Renal cortical epithelial cell (primary cell): ENCODE results near the gene PCBD1. TPM values are rescaled to one million over a fixed set of nuclear protein-coding genes. Genes with fewer than 3 reads are reported as not detected.

Source experiments
- DNase-seq: peaks from one replicate; pipeline ENCODE4 v3.0.0-alpha.2; 2011; ENCODE audit warnings: low read depth
- total RNA-seq: library from RNA; depleted of rRNA; stranded (reverse); fragments of >200 nt; gene quantifications from 2 replicates; pipeline ENCODE4 v1.2.3, GENCODE V29; 2014

PCBD1 gene
- total RNA-seq, 1 donor from 2014 or later: 77.8 TPM

DNA sequence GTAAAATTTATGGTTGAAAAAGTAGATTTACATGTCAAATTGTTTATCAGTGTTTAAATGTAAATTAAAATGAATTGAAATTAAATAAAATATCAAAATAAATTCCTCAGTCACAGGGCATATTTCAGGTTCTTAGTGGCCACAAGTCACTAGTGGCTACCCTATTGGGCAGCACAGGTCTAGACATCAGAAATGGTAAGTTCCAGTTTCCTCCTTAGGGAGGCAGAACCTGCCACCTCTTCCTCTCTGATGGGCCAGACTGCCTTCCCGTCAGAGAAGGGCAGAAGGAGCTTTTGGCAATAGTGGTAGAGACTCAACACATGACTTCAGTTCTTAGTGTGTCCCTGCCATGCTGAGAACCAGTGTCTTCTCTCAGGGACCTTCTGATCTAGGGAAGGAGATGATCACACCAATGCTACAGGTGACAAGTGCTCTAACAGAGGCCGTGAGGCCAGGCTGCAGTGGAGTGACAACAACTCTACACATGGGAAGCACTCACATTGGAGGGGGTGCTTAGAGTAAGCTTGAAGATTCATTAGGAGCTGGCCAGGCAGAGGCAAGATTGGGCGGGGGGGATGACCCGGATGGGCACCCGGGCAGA lies 14.4 kb upstream of the PCBD1 start:
- no peak for DNase-seq

DNA sequence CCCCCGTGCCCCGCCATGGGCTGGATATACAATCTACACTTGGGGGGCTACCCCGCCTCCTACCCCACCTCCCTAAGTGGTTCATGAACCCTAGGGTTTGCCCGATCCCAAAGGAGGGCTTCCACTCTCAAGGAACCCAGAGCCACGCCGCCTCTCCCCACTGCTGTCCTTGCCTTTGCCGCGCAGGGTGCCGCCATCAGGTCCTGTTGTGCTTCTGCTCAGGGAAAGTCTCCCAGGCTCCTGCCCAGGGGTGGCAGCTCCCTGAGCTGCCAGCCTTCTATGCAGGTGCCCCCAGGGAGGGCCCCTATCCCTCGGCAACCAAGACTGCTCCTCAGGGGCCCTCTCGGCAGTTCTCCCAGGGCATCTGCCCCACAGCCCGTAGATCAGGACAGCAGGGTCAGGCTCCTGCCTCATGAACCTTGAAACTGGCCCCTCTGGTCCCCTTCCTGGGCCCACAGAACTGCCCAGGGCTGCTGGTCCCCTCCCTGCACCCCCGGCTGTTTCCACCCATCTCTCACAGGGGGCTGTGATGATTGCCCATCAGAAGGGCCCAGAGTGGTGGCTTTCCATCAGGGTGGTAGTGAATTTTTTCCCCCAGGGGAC lies 13.0 kb upstream of the PCBD1 start:
- no peak for DNase-seq

DNA sequence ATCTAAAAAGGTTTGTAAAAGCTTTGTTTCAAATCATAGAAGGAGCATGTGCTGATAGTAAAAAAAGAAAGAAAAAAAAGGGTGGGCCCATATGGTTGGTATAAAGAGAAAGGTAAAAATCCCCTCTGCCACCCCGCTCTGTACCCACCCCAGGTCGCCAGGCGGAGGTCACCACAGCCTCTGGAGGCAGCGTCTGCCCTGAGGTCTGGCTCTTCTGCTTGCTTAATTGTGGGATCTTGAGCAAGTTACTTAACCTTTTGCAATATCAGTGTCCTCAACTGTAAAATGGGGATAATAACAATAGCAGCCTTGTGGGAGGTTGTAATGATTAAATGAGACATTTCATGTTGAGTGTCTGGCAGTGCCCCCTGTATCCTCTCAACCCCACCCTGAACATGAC lies 10.7 kb upstream of the PCBD1 start:
- DNase-seq: no peak

DNA sequence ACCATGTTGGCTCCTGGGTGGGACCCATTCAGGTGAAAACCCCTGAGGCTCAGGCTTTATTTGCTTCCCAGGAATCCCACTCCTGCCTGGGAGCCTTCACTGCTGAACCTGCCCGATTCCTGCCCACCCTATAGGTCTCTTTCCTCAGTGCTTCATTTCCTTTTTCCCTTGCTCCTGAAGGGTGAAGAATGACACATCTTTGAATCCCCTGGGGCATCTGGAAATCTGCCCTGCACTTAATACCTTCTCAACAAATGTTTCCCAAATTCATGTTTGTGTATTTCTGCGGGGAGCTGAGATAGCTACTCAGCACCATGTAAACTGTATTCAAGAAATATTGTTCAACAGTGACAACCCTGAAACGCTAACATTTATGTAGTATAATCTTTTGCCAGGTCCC lies 10.3 kb upstream of the PCBD1 start:
- DNase-seq: no peak

DNA sequence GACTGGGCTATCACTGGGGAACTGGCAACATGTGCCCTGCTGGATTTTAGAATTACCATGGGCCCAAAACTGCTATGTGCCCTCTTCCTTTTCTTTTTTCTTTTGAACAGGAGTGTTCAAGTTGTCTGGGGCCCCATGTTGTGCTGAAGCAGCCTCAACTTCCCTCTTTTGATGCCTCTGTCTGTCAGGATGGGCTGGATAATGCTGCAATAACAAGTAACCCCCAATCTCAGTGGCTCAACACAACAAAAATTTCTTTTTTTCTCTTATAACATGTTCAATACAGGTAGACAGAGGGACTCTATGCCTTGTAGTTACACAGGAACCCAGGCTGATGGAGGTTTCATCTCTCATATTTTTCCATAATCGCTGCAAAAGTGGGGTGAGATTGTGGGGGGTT lies 8.2 kb upstream of the PCBD1 start:
- no peak for DNase-seq

DNA sequence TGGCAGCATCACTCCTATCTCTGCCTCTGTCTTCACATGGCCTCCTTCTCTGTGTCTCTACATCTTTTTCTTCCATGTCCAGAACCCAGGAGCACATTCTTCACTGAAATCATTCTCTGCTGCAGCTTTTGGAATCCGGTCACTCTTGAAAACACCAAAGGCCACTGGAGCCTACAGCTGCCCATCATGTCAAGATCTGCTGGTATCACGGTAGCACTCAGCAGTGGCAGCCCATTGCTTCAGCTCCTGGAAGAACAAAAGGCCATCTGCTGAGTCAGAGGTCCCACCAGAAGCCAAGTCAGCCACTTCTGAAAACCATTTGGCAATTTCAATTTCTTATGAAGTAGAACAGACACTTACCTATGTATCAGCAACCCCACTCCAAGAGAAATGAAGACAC lies 6.1 kb upstream of the PCBD1 start:
- DNase-seq: no peak

DNA sequence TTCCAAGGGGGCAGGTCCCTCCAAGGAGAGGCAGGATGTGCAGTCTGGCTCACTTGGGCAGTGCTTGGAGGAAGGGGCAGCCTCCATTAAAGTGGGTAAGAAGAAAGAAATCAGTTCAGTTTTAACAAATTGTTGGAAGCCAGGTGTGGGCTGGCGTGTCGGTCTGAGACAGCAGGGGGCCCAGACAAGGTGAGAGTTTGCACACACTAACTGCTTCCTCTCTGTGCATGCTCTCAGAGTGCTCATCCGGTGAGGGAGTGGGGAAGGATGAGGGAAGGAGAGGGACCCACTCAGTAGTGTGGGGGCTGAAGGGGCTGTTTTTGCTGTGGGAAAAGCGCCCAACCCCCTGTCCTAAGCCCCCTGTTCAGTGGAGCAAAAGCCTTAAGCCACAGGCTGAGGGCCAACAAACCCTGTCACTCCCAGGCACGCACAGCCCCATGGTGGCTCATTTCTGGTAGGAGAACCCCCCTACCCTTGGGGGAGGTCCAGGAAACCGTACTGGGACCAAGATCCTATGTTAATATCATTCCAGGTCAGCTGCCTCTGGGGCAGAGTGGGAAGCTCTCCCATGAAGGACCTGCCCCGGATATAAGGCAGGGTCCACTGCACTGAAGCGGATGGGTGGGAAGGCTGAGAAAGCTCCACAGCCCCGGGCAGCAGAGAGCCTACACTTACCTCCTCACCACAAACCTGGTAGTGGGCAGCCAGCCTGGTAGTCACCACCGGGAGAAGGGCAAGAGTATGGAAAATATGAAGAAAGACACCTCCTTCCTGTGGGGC lies 5.1 kb upstream of the PCBD1 start:
- DNase-seq: no peak

DNA sequence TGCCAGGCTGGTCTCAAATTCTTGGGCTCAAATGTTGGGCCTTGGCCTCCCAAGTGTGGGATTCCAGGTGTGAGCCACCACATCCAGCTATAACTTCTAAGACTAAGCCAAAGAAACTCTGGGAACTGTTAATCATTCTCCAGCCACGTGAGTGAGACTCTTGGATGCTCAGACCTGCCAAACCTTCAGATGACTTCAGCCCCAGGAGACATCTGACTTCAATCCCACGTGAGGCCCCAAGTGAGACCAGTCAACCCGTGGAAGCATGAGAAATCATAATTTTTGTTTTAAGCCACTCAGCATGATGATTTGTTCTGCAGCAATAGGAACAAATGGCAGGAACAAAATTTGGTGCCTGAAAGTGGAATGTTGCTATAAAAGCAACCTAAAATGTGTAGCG lies 4.3 kb upstream of the PCBD1 start:
- peak; percentile 62 for DNase-seq

DNA sequence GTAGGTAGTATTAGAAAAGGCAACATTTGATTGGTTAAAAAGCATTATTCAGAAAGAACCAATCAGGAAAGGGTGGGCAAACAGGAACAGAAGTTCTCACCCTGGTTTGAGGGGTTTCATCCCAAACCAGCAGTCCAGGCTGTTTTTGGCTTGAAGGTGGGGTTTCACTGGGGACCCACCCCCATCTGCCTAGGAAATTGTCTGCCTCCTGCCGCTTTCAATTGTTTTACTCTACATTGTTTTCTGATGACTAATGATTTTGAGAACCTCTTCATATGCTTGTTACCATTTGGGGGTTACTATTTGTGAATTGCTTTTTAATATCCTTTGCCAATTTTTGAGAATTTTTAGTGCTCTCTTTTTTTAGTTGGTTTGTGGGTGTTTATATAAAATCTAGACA lies 3.3 kb upstream of the PCBD1 start:
- DNase-seq: peak; percentile 15

DNA sequence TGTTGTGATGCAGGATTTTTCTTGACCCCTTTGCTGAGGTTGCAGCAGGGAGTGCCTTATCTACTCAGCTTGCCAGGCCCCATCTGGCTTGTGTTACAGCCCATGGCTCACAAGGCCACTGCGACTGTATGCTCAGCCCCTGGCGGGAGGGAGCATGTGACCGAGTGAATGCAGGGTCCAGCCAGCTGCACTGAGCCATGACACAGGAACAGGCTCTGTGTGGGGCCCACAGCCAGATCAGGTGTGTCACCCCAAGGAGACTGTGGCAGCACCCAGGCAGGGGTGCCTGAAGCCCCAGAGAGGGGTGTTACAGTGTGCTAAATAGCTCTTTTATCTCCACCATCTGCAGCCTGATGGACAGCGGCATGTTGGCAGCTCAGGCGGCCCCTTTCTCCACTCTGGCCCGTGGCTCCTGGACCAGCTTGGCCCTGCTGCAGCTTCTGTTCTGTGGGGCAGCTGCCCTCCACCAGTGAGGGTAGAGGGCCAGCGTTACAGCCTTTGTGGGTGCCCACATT lies 2.6 kb upstream of the PCBD1 start:
- DNase-seq: no peak

DNA sequence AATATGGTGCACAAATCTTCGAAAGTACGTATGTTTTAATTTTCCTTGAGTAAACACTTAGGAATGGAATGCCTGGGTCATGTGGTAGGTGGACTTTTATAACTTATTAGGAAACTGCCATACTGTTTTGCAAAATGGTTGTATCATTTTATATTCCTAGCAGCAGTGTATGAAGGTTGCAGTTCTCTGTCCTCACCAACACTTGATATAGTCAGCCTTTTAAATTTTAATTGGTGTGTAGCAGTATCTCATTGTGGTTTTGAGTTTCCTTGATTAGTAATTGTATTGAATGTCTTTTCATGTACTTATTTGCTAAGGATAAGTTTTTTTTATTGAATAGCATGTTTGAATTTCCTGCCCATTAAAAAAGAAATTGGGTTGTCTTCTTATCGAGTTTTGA lies 926 bp upstream of the PCBD1 start:
- no peak for DNase-seq

DNA sequence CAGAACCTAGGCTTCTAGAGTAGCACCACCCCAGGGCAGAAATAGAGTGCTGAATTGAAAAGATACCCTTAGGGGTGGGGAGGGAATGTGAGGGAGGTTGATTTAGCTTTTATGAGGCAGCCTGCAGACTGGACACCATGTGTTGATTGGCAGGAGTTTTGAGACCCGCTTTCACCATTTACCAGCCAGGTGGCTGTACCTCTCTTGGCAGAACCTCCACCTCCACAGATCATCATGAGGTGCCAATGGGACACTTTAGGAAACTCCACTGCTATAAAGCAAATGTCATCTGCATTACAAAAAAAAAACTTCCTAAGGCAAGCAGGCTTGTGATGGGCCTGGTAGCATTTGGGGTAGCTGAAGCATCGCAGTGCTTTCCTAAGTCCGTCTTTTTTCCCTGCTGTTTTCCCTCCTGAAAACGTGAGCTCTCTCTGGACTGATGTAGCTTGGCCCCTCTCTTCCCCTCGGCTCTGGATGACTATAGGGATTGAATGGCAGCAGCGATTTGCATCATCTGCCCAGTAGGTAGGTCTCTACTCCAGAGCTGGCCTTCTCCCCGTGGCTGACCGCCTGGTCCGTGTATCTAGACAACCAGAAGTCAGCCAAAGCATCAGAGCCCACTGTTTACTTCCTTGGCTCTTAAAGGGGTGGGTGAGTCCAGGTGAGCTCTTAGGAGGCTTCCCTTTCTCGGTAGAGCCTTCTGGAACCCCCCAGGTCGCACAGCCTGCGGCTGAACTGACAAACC lies 1.3 kb downstream of the PCBD1 start:
- DNase-seq: no peak

DNA sequence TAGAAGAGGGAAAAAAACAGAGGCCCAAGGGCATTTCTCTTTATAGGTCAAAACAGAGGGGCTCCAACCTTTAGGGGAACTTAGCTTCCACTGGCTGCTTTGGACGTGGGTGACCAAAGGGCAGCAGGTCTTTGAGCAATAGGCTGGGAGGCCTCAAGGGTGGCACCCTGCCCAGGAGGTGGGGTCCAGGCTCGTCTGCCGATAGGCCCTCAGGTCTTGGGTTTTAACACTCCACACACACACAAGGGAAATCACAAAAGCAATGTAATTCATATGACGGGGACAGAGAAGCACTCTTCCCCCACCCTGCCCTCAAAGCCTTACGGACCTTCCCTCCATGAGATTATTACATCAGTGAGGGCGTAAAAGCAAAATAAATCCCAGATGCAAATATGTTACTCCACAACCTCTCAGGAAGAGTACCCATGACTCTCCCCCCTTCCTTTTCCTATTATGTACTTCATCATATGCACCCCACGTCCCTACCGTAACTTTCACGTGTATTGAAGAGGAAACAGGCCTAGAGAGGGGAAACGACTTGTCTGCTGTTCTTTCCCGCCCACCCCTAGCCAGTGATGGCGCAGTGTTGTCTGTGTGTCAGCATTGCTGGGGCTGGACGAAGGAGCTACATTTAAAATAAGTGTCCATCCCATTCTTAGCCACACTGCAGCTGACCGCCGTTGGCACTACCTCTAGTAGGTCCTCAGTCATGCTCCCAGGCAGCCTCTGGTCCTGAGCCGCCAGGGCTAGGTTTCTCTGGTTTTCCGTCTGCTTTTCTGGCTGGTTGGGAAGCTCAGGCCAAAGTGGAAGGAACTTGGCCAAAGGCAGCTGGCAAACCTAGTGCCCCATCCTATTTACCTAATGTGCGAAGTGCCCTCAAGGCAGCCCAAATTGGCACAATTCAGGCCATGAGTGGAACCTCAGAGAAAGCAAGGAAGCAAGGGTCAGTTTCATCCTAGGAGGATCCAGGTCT lies 2.1 kb downstream of the PCBD1 start:
- no peak for DNase-seq

DNA sequence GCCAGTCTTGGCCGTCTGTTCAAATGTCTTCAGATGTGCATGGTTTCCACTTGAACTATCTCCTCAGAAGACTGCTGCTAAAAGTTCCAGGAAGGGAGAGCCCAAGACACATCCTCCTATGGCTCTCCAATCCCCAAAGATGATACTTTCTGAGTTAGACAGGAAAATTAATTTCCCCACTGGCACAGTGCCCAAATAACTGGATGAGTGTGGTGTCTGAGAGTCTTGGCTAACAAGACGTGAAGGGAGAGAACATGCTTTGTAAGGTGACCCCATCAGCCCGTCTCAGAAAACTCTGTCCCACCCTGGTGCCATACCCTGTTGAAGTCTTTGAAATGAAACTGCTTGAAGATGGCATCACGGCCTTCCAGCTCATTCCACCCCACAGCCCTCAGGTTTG lies 2.9 kb downstream of the PCBD1 start:
- no peak for DNase-seq

DNA sequence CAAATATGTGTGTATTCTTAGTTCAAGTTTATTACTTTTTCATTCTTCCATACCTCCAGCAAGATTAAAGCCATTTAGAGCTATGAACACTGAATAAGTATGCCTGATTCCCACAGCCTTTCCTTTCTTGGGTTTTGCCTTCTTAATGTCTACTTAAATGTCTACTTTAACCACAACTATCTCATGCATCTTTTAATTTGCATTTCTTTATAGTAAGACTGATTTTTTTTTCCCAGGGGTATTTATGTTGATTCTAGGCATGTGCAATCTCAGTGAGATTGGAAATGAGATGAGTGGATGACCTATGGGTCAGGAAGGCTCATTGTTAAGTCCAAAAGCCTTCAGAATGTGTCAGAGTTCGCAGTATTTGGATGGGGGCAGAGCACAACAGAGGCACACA lies 3.6 kb downstream of the PCBD1 start:
- DNase-seq: no peak

DNA sequence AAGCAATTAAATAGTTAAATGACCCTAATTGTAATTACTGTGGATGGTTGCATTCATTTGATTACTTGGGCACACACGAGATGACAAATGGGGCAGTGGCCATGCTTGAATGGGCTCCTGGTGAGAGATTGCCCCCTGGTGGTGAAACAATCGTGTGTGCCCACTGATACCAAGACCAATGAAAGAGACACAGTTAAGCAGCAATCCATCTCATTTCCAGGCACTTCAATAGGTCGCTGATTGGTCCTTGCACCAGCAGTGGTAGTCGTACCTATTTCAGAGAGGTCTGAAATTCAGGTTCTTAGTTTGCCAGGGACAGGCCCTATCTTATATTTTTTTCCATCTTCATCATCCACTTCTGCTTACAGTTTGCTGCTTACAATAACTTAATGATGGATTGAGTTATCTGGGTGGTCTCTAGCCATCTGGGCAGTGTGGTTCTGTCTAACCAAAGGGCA lies 8.3 kb downstream of the PCBD1 start:
- peak; percentile 74 for DNase-seq

DNA sequence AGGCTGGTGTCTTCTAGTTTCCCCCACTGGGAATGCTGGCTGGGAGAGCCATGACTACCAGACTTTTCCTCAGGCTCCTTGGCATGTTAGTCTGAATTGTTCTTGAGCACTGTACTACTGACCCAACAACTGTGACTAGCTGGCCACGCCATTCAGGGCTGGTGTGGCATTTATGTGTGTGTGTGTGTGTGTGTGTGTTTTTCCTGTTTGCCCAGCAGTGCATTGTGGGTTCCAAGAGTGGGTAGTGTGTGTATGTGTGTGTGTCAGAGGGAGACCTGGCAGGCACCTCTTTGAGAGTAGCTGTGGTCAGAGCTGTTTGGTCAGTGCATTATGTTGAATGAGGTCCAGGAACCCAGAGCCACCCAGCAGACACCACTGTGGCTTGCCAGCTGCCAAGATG lies 9.2 kb downstream of the PCBD1 start:
- DNase-seq: peak; percentile 57

DNA sequence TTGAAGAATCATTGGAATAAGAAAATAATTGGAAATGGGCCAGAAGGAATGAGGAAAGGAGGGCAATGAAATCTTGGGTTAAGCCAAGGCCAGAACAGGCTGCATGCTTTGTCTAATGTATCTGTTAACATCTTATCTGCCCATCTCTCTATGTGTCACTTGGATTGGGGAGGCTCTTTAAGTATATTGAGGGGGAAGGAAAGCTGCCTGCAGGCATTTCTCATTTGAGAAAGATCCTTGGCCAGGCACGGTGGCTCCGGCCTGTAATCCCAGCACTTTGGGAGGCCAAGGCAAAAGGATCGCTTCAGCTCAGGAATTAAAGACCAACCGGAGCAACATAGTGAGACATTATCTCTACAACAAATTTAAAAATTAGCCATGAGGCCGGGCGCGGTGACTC lies 14.3 kb downstream of the PCBD1 start:
- no peak for DNase-seq

DNA sequence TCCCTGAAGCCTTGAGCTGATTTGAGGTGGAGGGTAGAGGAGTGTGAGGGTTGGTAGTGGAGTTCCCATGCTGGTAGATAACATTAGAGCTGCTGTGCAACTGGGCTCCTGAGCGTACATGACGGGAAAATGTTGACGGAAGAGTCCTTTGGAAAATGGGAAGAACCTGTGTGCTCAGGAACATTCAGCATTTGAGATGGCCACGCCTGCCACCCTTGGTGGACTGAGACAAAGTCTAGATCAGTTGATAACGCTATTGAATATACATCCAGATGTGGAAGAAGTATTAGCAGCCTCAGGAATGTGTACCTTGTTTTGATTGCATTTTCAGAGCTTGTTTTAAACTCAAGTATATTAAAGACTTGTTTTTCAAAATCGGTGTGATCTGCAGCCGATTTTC lies 16.1 kb downstream of the PCBD1 start:
- DNase-seq: no peak

DNA sequence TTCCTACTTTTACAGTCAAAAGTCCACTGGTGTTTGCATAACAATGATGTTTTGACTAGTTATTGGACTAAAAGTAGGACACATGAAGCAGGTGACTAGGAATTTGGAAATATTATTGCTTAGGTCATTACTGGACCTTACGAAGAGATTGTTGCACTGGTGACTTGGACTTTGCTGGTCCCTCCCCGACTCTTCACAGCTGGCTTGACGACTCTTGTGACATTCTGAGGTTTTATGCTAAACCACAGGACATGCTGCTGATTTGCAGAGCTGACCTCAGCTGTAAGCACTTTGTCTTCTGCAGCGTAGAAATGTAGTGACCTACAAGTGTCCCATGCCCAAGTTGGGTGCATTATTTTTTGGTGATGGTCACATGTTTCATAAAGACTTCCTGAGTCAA lies 21.9 kb downstream of the PCBD1 start:
- peak; percentile 58 for DNase-seq

DNA sequence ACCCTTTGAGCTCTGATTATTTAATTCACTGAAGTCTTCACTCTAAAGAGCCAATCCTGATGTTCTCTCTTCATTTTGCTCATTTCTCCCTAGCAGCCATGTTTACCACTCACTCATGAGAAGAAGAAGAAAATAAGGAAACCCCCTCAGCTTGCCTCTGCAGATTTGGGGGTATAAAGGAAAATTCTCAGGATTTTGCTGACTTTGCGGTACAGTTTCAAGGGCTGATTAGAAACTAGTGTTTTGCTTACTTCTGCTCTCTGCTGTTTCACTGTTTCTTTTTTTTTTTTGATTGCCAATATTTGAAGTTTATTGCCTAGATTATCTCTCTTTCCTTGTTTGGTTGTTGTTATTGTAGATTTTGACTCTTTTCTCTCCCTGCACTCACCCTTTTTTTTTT lies 23.4 kb downstream of the PCBD1 start:
- DNase-seq: no peak
